SK-N-SH treated with all-trans-retinoic acid at 6 μM for 48 hours (cell line): ENCODE results near the gene SDK1.

ENCODE experiments used
- BACH2 ChIP-seq: fragments of 250-450 bp; sonication (Bioruptor Pico); IDR thresholded peaks from 2 replicates; pipeline ENCODE4 v1.9.0; 2021; ENCODE audit warnings: mild to moderate bottlenecking, borderline replicate concordance
- CREB5 ChIP-seq: fragments of 250-450 bp; sonication (Bioruptor Pico); IDR thresholded peaks from 2 replicates; pipeline ENCODE4 v1.5.1; 2020; ENCODE audit warnings: low read depth, mild to moderate bottlenecking, moderate library complexity
- CSDC2 ChIP-seq: fragments of 250-450 bp; sonication (Bioruptor Pico); IDR thresholded peaks from 2 replicates; pipeline ENCODE4 v1.5.0; 2020; ENCODE audit warnings: mild to moderate bottlenecking, moderate library complexity
- GLIS3 ChIP-seq: fragments of 250-450 bp; sonication (Bioruptor Pico); IDR thresholded peaks from 2 replicates; pipeline ENCODE4 v1.5.0; 2020; ENCODE audit warnings: mild to moderate bottlenecking, moderate library complexity
- PPARA ChIP-seq: fragments of 250-450 bp; sonication (Bioruptor Pico); IDR thresholded peaks from 2 replicates; pipeline ENCODE4 v1.5.0; 2020; ENCODE audit warnings: mild to moderate bottlenecking, borderline replicate concordance
- RARB ChIP-seq: fragments of 250-450 bp; sonication (Bioruptor Pico); IDR thresholded peaks from 2 replicates; pipeline ENCODE4 v1.8.0; 2021; ENCODE audit warnings: mild to moderate bottlenecking, moderate library complexity
- ZFP3 ChIP-seq: fragments of 250-450 bp; sonication (Bioruptor Pico); IDR thresholded peaks from 2 replicates; pipeline ENCODE4 v1.5.0; 2020; ENCODE audit warnings: mild to moderate bottlenecking, moderate library complexity
- TF ChIP-seq, protein P1 (sequence below): fragments of 250-450 bp; sonication (Bioruptor Pico); IDR thresholded peaks from 2 replicates; pipeline ENCODE4 v1.8.0; 2020; ENCODE audit warnings: mild to moderate bottlenecking, moderate library complexity, borderline replicate concordance

GRCh38 chr7:4040109-4040928, 739.3 kb downstream of the SDK1 start:
- TF ChIP-seq ZFP3 (CRISPR knock-in tag): no peak
- TF ChIP-seq, protein P1, sequence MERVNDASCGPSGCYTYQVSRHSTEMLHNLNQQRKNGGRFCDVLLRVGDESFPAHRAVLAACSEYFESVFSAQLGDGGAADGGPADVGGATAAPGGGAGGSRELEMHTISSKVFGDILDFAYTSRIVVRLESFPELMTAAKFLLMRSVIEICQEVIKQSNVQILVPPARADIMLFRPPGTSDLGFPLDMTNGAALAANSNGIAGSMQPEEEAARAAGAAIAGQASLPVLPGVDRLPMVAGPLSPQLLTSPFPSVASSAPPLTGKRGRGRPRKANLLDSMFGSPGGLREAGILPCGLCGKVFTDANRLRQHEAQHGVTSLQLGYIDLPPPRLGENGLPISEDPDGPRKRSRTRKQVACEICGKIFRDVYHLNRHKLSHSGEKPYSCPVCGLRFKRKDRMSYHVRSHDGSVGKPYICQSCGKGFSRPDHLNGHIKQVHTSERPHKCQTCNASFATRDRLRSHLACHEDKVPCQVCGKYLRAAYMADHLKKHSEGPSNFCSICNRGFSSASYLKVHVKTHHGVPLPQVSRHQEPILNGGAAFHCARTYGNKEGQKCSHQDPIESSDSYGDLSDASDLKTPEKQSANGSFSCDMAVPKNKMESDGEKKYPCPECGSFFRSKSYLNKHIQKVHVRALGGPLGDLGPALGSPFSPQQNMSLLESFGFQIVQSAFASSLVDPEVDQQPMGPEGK (CRISPR knock-in tag): no peak
- TF ChIP-seq PPARA: no peak
- no peak for TF ChIP-seq CREB5
- no peak for TF ChIP-seq RARB
- no peak for TF ChIP-seq GLIS3 (CRISPR knock-in tag)
- no peak for TF ChIP-seq CSDC2 (CRISPR knock-in tag)
- TF ChIP-seq BACH2 (CRISPR knock-in tag): no peak
